NCI-H510A treated with DMSO at 0.1 percent for 48 hours (cell line): Measurements from ENCODE around the gene FHOD1.

Source experiments
- DNase-seq: peaks from one replicate; lab custom pipeline; 2025; lab: John Stamatoyannopoulos, UW

The FHOD1 gene

DNA sequence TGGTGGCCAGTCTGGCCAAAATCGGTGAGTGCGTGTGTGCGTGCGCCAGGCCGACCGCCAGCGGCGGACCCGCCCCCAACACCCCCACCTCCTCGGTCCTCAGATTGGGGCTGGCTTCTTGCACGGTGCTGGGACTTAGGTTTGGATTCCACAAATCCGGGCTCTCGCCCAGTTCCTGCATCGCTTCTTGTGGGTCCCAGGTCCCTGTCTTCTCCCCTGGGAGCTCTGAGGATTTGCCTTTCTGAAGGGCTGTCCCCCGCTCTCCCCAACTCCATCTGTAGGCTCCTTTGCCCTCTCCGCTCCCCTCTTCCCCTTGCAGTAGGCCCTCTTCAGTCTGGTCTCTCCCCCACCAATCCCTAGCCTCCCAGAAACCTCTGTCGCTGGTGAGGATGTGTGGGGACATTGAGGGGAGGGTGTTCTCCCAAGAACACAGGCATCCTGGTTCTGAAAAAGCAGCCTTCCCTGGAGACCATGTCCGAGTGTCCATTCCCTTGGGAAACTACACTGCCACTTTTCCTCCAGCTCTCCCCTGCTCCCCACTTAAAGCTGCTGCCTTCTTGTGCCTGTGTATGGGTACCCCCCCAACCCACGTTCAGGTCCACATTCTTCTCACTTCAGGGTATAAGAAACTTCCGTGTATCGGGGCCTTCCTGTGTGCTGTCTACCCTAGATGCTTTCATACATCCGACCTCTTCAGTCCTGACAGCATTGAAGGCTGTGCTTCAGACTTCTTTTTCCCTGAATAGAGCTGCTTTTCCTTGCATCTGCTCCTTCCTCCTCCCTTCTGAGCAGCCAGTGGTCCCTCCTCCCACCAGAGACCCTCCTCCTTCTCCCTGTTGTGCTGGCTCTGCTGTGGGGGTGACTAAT is 2.1 kb upstream of the FHOD1 start:
- no peak for DNase-seq

DNA sequence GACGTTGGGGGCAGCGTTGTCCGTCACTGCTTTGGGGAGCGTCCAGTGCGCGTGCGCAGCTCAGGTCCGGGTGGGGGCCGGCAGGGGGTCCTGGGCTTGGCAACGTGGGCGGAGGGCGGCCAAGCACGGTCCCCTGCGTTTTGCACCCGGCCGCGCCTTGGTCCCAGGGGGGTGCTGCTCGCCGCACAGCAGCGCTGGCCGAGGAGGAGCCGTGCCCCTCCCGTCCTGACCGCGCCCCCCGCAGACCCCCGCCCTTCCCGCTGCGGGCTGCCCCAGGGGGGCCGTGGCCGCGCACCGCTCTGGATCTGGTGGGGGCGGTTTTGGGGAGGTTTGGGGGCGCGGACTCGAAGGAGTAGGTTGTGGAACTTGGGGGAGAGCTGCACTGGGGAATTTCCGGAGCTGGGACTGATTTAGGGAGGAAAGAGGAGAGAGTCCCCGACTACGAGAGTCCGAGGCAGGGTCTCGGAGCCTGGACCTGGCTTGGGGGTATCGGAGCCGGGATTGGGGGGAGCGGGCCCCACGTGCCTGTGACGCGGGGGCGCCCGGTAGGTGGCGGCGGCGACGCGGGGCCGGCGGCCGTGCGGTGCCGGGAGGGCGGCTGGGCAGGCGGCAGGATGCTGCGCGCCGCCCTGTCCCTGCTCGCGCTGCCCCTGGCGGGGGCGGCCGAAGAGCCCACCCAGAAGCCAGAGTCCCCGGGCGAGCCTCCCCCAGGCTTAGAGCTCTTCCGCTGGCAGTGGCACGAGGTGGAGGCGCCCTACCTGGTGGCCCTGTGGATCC is 1.3 kb upstream of the FHOD1 start, which contains the start of gene SLC9A5:
Gene SLC9A5, plus strand, starts transcription at position 579 of the 777 bp plus-strand sequence. Its CDS starts 36 bp downstream, at position 615.
- peak; percentile 5 for DNase-seq

GRCh38 chr16:67248073-67248400 is 756 bp upstream of the FHOD1 start:
- DNase-seq, result no peak

- peak; percentile 86 for DNase-seq
Observed at GRCh38 chr16:67246756-67247191, 507 bp downstream of the FHOD1 start.

- peak; percentile 35 for DNase-seq
Observed at GRCh38 chr16:67246081-67246755, 1.1 kb downstream of the FHOD1 start.

GRCh38 chr16:67245674-67246080 is 1.6 kb downstream of the FHOD1 start:
- DNase-seq, result no peak

DNA sequence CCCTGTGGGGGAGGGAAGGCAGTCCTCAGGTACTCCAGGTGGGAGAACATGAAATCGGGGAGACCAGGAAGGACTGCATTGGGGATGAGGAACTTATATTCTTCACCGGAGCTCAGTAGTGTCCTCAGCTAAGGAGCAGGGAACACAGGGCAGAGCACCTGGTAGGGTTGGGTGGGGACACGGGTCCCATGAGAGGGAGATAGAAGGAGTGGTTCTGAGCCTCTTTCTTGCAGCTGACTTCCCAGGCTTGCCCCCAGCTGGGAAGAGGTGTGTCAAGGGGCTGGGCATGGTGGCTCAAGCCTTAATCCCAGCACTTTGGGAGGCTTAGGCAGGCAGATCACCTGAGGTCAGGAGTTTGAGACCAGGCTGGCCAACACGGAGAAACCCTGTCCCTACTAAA is 2.1 kb downstream of the FHOD1 start:
- DNase-seq, result no peak

GRCh38 chr16:67244387-67245185 is 2.7 kb downstream of the FHOD1 start:
- no peak for DNase-seq

DNA sequence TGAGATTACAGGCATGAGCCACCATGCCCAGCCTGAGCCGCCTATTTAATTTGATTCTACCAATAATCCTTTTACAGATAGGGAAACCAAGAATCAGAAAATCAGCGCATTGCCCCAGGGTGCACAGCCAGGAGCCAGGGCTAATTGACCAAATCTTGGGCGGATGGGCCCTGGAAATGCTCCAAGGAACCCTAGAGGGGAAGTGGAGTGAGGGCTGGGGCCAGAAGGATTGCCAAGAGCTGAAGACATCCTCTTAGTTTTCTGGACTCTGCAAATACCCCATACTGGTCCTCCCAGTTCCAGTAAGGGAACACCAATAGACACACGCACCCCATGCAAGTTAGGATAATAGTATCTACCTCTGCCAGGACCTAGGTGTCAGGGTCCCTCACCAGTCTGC is 3.8 kb downstream of the FHOD1 start:
- DNase-seq, result no peak

- no peak for DNase-seq
Observed at GRCh38 chr16:67242138-67242730, 5.0 kb downstream of the FHOD1 start.

DNA sequence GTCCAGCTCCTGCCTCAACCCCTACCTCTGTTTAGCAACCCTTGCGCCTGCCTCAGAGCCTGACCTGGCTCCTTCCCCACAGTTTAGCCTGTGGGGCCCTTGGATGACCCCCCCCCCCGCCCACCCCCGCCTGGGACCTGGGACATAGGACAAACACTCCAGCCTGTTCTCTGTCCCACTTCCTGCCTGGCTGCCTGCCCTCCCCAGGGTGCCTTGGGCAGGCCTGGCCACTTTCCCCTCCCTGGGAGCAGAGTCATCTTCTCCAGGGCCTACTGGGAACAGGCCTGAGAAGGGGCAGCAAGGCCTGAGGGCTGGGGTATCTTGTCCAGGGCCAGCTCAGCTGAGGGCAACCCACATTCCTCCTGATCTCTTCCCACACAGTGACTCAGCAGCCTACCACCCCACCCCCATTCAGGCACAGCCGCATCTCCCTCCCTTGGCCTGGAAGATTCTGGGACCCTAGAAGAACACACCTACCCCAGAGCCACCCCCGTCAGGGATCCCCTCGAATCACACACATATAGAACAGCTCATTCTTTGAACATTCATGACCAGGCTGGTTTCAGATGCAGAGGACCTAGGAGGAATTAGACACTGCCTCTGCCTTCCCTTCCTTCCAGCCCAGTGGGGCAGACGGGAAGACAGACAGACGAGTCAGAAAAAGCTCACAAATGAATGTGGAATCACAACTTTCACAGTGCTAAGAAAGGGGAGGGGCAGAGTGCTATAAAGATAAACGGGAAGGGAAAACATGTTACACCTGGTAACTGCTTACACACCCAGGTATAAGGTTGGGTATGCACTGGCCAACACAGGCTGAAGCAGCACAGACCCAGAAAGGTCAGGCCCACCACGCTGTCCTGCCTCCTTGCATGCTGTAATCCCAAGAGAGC is 6.0 kb downstream of the FHOD1 start:
- DNase-seq, result no peak

DNA sequence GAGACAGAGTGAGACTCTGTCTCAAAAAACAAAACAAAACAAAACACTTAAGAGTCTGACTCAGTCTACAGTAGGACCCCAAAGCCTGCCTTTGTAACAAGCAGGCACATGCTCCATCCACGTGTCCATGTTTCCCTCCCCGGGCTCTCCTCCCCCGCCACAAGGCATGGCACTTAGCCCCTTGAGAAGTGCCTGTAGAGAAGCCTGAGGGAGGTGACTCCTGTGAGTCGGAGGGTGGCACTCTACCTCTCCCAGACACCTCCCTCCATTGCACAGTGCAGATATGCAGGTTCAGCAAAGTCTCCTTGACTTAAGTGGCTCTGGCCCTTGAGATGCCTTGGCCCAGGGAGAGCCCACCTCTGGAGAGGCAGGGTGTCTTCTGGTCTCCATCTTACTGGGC is 6.8 kb downstream of the FHOD1 start:
- DNase-seq, result no peak

GRCh38 chr16:67238806-67239470 is 8.3 kb downstream of the FHOD1 start:
- DNase-seq, result no peak

DNA sequence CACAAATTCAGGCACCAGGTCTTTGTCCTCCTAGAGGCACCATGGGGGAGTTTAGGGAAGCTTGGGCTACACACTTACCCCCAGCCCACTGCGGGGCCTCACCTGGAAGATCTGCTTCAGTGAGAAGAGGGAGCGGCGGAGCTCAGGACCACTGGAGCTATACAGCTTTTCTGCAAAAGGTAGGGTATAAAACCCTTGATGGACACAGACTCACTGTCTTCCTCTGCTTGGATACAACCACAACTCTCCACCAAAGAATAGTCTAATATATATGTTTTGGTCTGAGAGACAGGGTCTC is 9.1 kb downstream of the FHOD1 start:
- DNase-seq, result no peak

DNA sequence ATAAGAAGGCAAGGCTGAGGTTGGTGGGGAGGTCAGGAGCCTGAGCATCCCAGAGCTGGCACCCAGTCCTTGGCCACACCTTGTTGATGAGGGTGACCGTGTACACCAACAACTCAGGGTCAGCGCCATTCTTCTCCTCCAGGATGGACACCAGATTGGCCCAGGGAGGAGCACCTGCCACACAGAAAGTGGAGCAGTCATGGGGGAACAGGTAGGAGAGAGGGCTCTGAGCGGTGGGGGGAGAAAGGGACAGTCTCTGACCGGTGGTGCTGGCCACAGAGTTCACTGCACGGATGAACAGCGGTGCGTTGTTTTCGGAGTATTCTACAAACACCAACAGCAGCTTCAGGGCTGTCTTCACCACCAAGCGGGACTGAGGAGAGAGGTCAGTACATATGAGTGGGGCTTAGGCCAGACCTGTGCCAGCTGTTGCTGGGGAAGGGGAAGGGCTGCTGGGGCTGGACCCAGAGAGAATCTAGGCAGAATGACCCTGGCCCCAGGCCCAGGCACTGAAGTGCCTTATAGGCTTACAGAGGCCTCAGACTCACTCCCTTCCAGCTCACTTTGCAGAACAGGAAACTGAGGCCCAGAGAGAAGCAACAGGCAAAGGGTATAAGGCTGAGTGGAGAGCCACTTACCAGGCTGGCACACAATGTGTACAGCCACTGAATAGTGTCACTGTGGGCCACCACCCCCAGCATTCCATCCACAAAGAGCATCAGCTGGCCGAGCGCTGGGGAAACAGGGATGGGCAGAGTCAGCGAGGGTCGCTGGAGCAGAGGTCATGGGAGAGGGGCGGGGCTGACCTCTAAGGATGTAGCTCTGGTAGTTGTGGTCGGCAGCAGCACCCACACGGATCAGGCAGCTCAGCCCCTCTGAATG is 9.6 kb downstream of the FHOD1 start:
- no peak for DNase-seq

- DNase-seq, result no peak
Observed at GRCh38 chr16:67236563-67237395, 10.5 kb downstream of the FHOD1 start.

DNA sequence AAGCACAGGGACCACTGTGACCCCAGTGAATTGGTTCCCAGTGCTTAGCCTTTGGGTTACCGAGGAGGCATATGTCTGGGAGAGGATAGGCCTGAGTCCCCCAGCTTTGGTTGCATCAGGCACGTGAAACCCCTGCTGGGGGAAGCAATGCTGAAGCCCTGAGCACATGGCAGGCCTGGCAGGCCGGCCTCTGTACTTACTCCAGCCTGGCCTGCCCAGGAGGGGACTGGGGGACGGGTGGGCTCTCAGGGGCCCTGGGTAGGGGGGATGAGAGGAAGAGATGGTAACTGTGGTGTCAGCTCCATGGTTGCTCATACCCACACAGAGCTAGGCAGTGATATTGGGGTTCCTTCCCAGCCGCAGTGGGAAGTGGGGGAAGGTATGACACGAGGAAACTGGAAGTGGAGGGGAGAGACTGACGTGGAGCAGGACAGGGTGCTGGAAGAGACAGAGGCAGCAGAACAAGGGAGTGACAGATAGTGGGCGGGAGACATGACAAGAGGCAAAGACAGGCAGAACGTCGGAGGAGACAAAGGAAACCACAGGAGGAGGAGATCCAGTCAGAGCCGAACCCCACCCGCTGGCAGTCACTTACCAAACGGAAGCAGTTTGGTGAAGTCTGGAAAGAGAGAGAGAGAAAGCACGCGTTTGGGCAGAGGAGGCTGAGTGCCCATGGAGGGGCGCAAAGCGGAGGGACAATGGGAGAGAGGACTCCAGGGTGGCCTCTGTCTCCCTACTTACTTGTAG is 11.3 kb downstream of the FHOD1 start:
- DNase-seq, result no peak
